Measurements from ENCODE around the gene DENND4B. TPM values are rescaled to one million over a fixed set of nuclear protein-coding genes. Genes with fewer than 3 reads are reported as not detected.

Gene DENND4B
- total RNA-seq, 1 experiment from 2014 or later: 41.3 TPM

DNA sequence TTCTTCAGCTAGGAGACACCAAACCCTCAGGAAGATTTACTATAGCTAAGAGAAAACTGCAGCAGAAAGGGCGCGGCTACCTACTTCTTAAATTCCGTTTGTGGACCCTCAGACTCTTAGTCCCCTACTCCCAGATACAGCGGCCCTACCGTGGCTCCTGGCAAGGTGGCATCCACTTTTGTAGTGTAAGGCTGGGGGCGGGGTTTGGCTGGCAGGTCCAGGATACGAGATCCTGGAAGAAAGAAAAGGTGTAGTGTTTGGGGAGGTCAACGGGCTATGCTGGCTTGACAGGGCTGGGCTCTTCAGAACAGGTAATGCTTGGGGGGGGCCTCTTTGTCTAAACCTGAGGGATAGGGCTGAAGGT, 21.5 kb upstream of the DENND4B start:
- no peaks in the 10 kb centered on the region for H4K20me1 ChIP-seq (ENCODE audit: insufficient read depth)
- peak overlapping the region; percentile 90 for H3K4me3 ChIP-seq
- H3K79me2 ChIP-seq (ENCODE audit: low read depth): peaks cover 19% of the 10 kb centered on the region
- H3K27ac ChIP-seq: peak overlapping the region; percentile 80
- H3K36me3 ChIP-seq (ENCODE audit: low read depth): no peaks in the 10 kb centered on the region
- H3K27me3 ChIP-seq (ENCODE audit: insufficient read depth, low read depth): no peaks in the 10 kb centered on the region
- no peaks in the 10 kb centered on the region for H3K9me3 ChIP-seq (ENCODE audit: insufficient read depth, low read depth)
- ChIA-PET CTCF (interaction anchor here (1.4 kb wide), 1 partner anchor 9 kb away, joined by 6 read pairs; the partner anchor contains the start of gene JTB), POLR2A (ENCODE audit: unreplicated experiment) (interaction anchor here (0.6 to 1.7 kb wide), 4 partner anchors 10 to 297 kb away, joined by 3 to 13 read pairs (median 4); partner anchors contain the start of gene JTB)
- intact Hi-C loops (cut with micrococcal nuclease; ENCODE audit: unreplicated experiment): loop anchor here (1.0 to 10.0 kb wide), 3 partner anchors 18 to 433 kb away; partner anchors contain the start of genes RAB13, S100A2 and S100A6
- BruUV-seq (replicated peaks): no TSS peak
- H3F3A ChIP-seq (ENCODE audit: insufficient read depth, low read depth): peaks cover 55% of the 10 kb centered on the region
- no peak for TF ChIP-seq EZH2 (IDR thresholded peaks at IDR 0.05; ENCODE audit: low read depth)
- TF ChIP-seq, protein P1, sequence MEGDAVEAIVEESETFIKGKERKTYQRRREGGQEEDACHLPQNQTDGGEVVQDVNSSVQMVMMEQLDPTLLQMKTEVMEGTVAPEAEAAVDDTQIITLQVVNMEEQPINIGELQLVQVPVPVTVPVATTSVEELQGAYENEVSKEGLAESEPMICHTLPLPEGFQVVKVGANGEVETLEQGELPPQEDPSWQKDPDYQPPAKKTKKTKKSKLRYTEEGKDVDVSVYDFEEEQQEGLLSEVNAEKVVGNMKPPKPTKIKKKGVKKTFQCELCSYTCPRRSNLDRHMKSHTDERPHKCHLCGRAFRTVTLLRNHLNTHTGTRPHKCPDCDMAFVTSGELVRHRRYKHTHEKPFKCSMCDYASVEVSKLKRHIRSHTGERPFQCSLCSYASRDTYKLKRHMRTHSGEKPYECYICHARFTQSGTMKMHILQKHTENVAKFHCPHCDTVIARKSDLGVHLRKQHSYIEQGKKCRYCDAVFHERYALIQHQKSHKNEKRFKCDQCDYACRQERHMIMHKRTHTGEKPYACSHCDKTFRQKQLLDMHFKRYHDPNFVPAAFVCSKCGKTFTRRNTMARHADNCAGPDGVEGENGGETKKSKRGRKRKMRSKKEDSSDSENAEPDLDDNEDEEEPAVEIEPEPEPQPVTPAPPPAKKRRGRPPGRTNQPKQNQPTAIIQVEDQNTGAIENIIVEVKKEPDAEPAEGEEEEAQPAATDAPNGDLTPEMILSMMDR (conservative IDR thresholded peaks at IDR 0.05): no peak
- DNase-seq: peak; percentile 56 to 57
- H3K9me2 ChIP-seq (ENCODE audit: insufficient read depth): no peaks in the 10 kb centered on the region
- peaks cover 35% of the 10 kb centered on the region for H3K4me1 ChIP-seq (replicated peaks; ENCODE audit: insufficient read depth)
- H2AFZ ChIP-seq: peak overlapping the region; percentile 89
- peak overlapping the region; percentile 98 for H3K4me2 ChIP-seq

DNA sequence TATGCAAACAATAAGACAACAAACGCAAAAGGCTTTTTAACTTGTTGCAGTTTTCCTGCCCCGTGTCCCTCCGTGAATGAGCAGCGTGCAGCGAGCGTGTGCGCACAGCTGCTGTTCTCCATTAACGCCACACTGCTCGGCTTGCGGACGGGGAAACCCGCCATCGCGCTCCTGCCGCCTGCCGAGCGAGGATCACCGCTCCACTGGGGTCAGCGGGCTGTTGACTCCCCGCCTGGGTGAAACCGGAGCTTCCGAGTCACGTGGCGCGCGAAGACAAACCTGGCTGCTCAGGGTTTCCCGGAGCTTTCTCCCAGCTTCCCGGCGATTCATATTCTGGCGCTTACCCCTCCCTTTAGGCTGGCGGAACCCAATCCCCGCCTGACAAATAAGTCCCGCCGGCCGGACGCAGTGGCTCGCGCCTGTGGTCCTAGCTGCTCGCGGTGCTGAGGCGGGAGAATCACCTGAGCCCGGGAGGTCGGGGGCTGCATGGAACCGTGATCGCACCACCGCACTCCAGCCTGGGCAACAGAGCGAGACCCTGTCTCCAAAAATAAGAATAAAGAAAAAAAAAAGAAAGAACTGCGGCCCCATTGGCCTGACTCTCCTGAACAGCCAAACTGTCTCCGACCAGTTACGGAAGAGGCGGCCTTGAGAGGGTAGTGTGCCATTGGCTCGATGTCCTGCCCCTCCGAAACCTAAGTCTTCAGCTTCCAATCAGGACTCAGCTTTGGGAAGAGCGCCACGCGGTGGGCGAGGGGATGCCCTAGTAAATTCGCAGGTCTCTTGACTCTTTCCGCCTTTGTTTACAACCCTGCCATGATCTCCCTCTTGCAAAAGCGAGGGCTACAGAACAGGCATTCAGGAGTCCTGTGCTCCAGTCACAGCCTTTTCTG, 20.8 kb upstream of the DENND4B start, which contains the start of gene CREB3L4:
Gene CREB3L4, plus strand, starts transcription at position 796 of the 893 bp plus-strand sequence. CDS start 624 bp downstream, outside the sequence.
- peak within 1 kb of the TSS; percentile 89 for H2AFZ ChIP-seq
- H3K27me3 ChIP-seq (ENCODE audit: insufficient read depth, low read depth): no peaks in the 10 kb centered on the region
- H3K36me3 ChIP-seq (ENCODE audit: low read depth): no peaks in the 10 kb centered on the region
- ChIA-PET POLR2A (ENCODE audit: unreplicated experiment) (interaction anchor here (0.5 to 1.7 kb wide), 11 partner anchors 10 to 1086 kb away, joined by 3 to 13 read pairs (median 3); partner anchors contain the start of genes GATAD2B, JTB and RAB13), CTCF (interaction anchor here (0.6 to 1.4 kb wide), 3 partner anchors 10 to 430 kb away, joined by 3 to 6 read pairs (median 3); partner anchors contain the start of gene JTB)
- peaks cover 26% of the 10 kb centered on the region for H3K79me2 ChIP-seq (ENCODE audit: low read depth)
- BruUV-seq (replicated peaks): no TSS peak
- peak; percentile 92 to 93 for DNase-seq
- peaks cover 37% of the 10 kb centered on the region for H3K4me1 ChIP-seq (replicated peaks; ENCODE audit: insufficient read depth)
- H3K4me2 ChIP-seq: peak within 1 kb of the TSS; percentile 98
- H3K27ac ChIP-seq: peak within 1 kb of the TSS; percentile 80
- peaks cover 59% of the 10 kb centered on the region for H3F3A ChIP-seq (ENCODE audit: insufficient read depth, low read depth)
- H3K9me3 ChIP-seq (ENCODE audit: insufficient read depth, low read depth): no peaks in the 10 kb centered on the region
- no peaks in the 10 kb centered on the region for H3K9me2 ChIP-seq (ENCODE audit: insufficient read depth)
- TF ChIP-seq EZH2 (IDR thresholded peaks at IDR 0.05; ENCODE audit: low read depth): no peak
- TF ChIP-seq, protein P1 (conservative IDR thresholded peaks at IDR 0.05): peak; percentile 58; the same call in 1 of the 2 replicates
- no peaks in the 10 kb centered on the region for H4K20me1 ChIP-seq (ENCODE audit: insufficient read depth)
- H3K4me3 ChIP-seq: peak within 1 kb of the TSS; percentile 90
- intact Hi-C loops (cut with micrococcal nuclease; ENCODE audit: unreplicated experiment): loop anchor here (1.0 to 10.0 kb wide), 3 partner anchors 19 to 433 kb away; partner anchors contain the start of genes RAB13, S100A2 and S100A6

- H3K9me3 ChIP-seq (ENCODE audit: insufficient read depth, low read depth): no peaks in the 10 kb centered on the region
- H3K27me3 ChIP-seq (ENCODE audit: insufficient read depth, low read depth): no peaks in the 10 kb centered on the region
- no peaks in the 10 kb centered on the region for H3K36me3 ChIP-seq (ENCODE audit: low read depth)
- ChIA-PET POLR2A (ENCODE audit: unreplicated experiment) (interaction anchor here (0.5 to 0.8 kb wide), 3 partner anchors 8 to 86 kb away, joined by 5 to 10 read pairs (median 5); no protein-coding TSS in a partner anchor), CTCF (interaction anchor here (0.5 to 0.6 kb wide), 2 partner anchors 283 to 475 kb away, joined by 3 read pairs; no protein-coding TSS in a partner anchor)
- H3K4me1 ChIP-seq (replicated peaks; ENCODE audit: insufficient read depth): peaks cover 48% of the 10 kb centered on the region
- peak overlapping the region; percentile 91 for H3K4me3 ChIP-seq
- peak overlapping the region; percentile 98 for H3K4me2 ChIP-seq
- TF ChIP-seq, protein P1 (conservative IDR thresholded peaks at IDR 0.05): no peak
- no peak for TF ChIP-seq EZH2 (IDR thresholded peaks at IDR 0.05; ENCODE audit: low read depth)
- H3K79me2 ChIP-seq (ENCODE audit: low read depth): peaks cover 48% of the 10 kb centered on the region
- intact Hi-C loops (cut with micrococcal nuclease; ENCODE audit: unreplicated experiment): loop anchor here (1.0 to 10.0 kb wide), 4 partner anchors 18 to 429 kb away; partner anchors contain the start of genes DENND4B, HAX1, S100A2 and S100A6
- DNase-seq: peak; percentile 90 to 92
- H4K20me1 ChIP-seq (ENCODE audit: insufficient read depth): no peaks in the 10 kb centered on the region
- TSS peak; percentile 56 for BruUV-seq (replicated peaks)
- peak overlapping the region; percentile 92 for H3K27ac ChIP-seq
- peak overlapping the region; percentile 66 for H2AFZ ChIP-seq
- H3F3A ChIP-seq (ENCODE audit: insufficient read depth, low read depth): peaks cover 79% of the 10 kb centered on the region
- H3K9me2 ChIP-seq (ENCODE audit: insufficient read depth): no peaks in the 10 kb centered on the region
Observed at GRCh38 chr1:153963850-153964331, 17.4 kb upstream of the DENND4B start.
